HEK293 (cell line): ENCODE data around the gene XIAP.

Experiments
- ATF2 ChIP-seq: fragments of 450-650 bp; formaldehyde crosslinking; IDR thresholded peaks from 2 replicates; pipeline ENCODE4 v1.5.1; 2016; ENCODE audit warnings: missing biosample characterization, missing genetic modification characterization, low read depth
- YY1 ChIP-seq: fragments of 450-650 bp; formaldehyde crosslinking; IDR thresholded peaks from 2 replicates; pipeline ENCODE4 v1.5.1; 2018; ENCODE audit warnings: missing biosample characterization, missing genetic modification characterization
- ZEB2 ChIP-seq: fragments of 450-650 bp; formaldehyde crosslinking; IDR thresholded peaks from 2 replicates; pipeline ENCODE4 v1.5.1; 2016; ENCODE audit warnings: missing biosample characterization, missing genetic modification characterization
- ZNF324 ChIP-seq: fragments of 450-650 bp; formaldehyde crosslinking; IDR thresholded peaks from 2 replicates; pipeline ENCODE4 v1.5.1; 2016; ENCODE audit warnings: missing biosample characterization, missing genetic modification characterization
- ZNF335 ChIP-seq: fragments of 450-650 bp; formaldehyde crosslinking; conservative IDR thresholded peaks from 2 replicates; pipeline ENCODE4 v1.5.1; 2016; ENCODE audit warnings: missing biosample characterization, missing genetic modification characterization
- ZNF350 ChIP-seq: fragments of 450-650 bp; formaldehyde crosslinking; IDR thresholded peaks from 2 replicates; pipeline ENCODE4 v1.5.0; 2017; ENCODE audit warnings: missing biosample characterization, mild to moderate bottlenecking, missing genetic modification characterization
- ZNF510 ChIP-seq: fragments of 450-650 bp; formaldehyde crosslinking; IDR thresholded peaks from 2 replicates; pipeline ENCODE4 v1.5.1; 2018; ENCODE audit warnings: mild to moderate bottlenecking, missing genetic modification characterization, missing biosample characterization; ENCODE audit not compliant: insufficient replicate concordance
- ZNF514 ChIP-seq: fragments of 450-650 bp; formaldehyde crosslinking; IDR thresholded peaks from 2 replicates; pipeline ENCODE4 v1.5.1; 2016; ENCODE audit warnings: missing biosample characterization, missing genetic modification characterization
- ZNF664 ChIP-seq: fragments of 450-650 bp; formaldehyde crosslinking; IDR thresholded peaks from 2 replicates; pipeline ENCODE4 v1.5.1; 2016; ENCODE audit warnings: missing biosample characterization, missing genetic modification characterization
- ZSCAN5A ChIP-seq: fragments of 450-650 bp; formaldehyde crosslinking; IDR thresholded peaks from 2 replicates; pipeline ENCODE4 v1.5.1; 2016; ENCODE audit warnings: missing biosample characterization, missing genetic modification characterization
- TF ChIP-seq, protein P1 (sequence below): fragments of 450-650 bp; formaldehyde crosslinking; IDR thresholded peaks from 2 replicates; pipeline ENCODE4 v1.5.1; 2016; ENCODE audit warnings: missing biosample characterization, missing genetic modification characterization, borderline replicate concordance
- TF ChIP-seq, protein P2 (sequence below): fragments of 450-650 bp; formaldehyde crosslinking; IDR thresholded peaks from 2 replicates; pipeline ENCODE4 v1.5.1; 2016; ENCODE audit warnings: missing biosample characterization, missing genetic modification characterization

DNA sequence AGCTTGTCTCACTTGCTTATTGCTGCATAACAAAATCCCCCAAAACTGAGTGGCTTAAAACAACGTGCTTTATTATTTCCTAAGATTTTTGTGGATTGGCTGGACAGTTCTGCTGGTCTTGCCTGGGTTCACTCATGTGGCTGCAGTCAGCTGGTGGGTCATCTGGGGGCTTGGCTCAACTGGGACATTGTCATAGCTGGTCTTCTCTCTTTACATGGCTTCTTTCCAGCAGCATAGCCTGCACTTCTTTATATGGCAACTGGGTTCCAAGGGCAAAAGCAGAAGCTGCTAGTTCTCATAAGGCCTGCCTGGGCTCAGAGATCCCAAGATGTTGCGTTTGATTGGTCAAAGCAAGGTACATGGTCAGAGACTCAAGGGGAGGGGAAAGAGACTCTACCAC lies 68.0 kb downstream of the XIAP start:
- TF ChIP-seq ZNF324 (no peak), ZNF350 (tag by site-specific recombination) (no peak), YY1 (tag by site-specific recombination) (no peak), ZSCAN5A (tag by site-specific recombination) (no peak), ZNF335 (tag by site-specific recombination) (no peak), ZNF664 (tag by site-specific recombination) (no peak), ZEB2 (no peak), ZNF514 (tag by site-specific recombination) (no peak), ZNF510 (tag by site-specific recombination) (no peak), ATF2 (tag by site-specific recombination) (no peak)
- TF ChIP-seq, protein P1, sequence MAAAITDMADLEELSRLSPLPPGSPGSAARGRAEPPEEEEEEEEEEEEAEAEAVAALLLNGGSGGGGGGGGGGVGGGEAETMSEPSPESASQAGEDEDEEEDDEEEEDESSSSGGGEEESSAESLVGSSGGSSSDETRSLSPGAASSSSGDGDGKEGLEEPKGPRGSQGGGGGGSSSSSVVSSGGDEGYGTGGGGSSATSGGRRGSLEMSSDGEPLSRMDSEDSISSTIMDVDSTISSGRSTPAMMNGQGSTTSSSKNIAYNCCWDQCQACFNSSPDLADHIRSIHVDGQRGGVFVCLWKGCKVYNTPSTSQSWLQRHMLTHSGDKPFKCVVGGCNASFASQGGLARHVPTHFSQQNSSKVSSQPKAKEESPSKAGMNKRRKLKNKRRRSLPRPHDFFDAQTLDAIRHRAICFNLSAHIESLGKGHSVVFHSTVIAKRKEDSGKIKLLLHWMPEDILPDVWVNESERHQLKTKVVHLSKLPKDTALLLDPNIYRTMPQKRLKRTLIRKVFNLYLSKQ: no peak
- TF ChIP-seq, protein P2, sequence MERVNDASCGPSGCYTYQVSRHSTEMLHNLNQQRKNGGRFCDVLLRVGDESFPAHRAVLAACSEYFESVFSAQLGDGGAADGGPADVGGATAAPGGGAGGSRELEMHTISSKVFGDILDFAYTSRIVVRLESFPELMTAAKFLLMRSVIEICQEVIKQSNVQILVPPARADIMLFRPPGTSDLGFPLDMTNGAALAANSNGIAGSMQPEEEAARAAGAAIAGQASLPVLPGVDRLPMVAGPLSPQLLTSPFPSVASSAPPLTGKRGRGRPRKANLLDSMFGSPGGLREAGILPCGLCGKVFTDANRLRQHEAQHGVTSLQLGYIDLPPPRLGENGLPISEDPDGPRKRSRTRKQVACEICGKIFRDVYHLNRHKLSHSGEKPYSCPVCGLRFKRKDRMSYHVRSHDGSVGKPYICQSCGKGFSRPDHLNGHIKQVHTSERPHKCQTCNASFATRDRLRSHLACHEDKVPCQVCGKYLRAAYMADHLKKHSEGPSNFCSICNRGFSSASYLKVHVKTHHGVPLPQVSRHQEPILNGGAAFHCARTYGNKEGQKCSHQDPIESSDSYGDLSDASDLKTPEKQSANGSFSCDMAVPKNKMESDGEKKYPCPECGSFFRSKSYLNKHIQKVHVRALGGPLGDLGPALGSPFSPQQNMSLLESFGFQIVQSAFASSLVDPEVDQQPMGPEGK: no peak
